T-helper 22 cell (primary cell): ENCODE data around the gene TMEM54.

Source experiments
- DNase-seq: peaks from one replicate; pipeline ENCODE4 v3.0.0-alpha.2; 2020; ENCODE audit warnings: low read depth

TMEM54 gene

GRCh38 chr1:32881871-32882850 lies 19.0 kb downstream of the TMEM54 start:
- no peak for DNase-seq

- DNase-seq: no peak
Measured at GRCh38 chr1:32881291-32881690, 19.9 kb downstream of the TMEM54 start.

GRCh38 chr1:32878637-32879041 lies 22.6 kb downstream of the TMEM54 start:
- DNase-seq: no peak

- no peak for DNase-seq
Measured at GRCh38 chr1:32878183-32878582, 23.0 kb downstream of the TMEM54 start.

GRCh38 chr1:32877211-32878110 lies 23.7 kb downstream of the TMEM54 start:
- DNase-seq: no peak

- DNase-seq: no peak
Measured at GRCh38 chr1:32876341-32877210, 24.6 kb downstream of the TMEM54 start.

GRCh38 chr1:32874860-32875752 lies 26.1 kb downstream of the TMEM54 start:
- DNase-seq: no peak

GRCh38 chr1:32873484-32873883 lies 27.7 kb downstream of the TMEM54 start:
- no peak for DNase-seq

- no peak for DNase-seq
Measured at GRCh38 chr1:32872192-32872460, 29.1 kb downstream of the TMEM54 start.

- DNase-seq: no peak
Measured at GRCh38 chr1:32871364-32872191, 29.6 kb downstream of the TMEM54 start.

- no peak for DNase-seq
Measured at GRCh38 chr1:32870615-32871363, 30.4 kb downstream of the TMEM54 start, which contains the start of gene FNDC5. FNDC5 (minus strand) TSS chr1:32870912.

- no peak for DNase-seq
Measured at GRCh38 chr1:32869923-32870614, 31.1 kb downstream of the TMEM54 start.

GRCh38 chr1:32868806-32869455 lies 32.3 kb downstream of the TMEM54 start:
- no peak for DNase-seq

- no peak for DNase-seq
Measured at GRCh38 chr1:32868085-32868484, 33.1 kb downstream of the TMEM54 start.

GRCh38 chr1:32867671-32868070 lies 33.5 kb downstream of the TMEM54 start:
- DNase-seq: no peak

GRCh38 chr1:32867151-32867550 lies 34.0 kb downstream of the TMEM54 start:
- no peak for DNase-seq

- no peak for DNase-seq
Measured at GRCh38 chr1:32865639-32866405, 35.4 kb downstream of the TMEM54 start.
